Naive thymus-derived CD4-positive, alpha-beta T cell (primary cell): Measurements from ENCODE around the gene TET2. TPM values are rescaled to one million over a fixed set of nuclear protein-coding genes. Genes with fewer than 3 reads are reported as not detected.

Source experiments
- ATAC-seq: fragments of 150-1000 bp; cut with Tn5 transposase; 2 replicates; pipeline ENCODE4 v1.10.0; 2021; ENCODE audit warnings: mild to moderate bottlenecking, moderate library complexity
- CTCF ChIA-PET: fragments of 350-600 bp; sonication (Branson Sonifier 250); formaldehyde crosslinking; loops from one replicate; lab custom pipeline; 2021; ENCODE audit warnings: antibody characterized with exemption; lab: Charles Lee
- POLR2A ChIA-PET: fragments of 350-600 bp; sonication (Branson Sonifier 250); formaldehyde crosslinking; loops from one replicate; lab custom pipeline; 2021; ENCODE audit warnings: antibody characterized with exemption, inconsistent platforms; lab: Charles Lee
- DNase-seq, 9 donors: peaks; one replicate each; pipeline versions ENCODE4 v3.0.0 to v3.0.0-alpha.2; 2020 to 2022; ENCODE audit warnings: mixed read lengths in 1 of 9
- H3K27ac ChIP-seq: one replicate; pipeline ENCODE4 v1.7.0; 2013; ENCODE audit warnings: mild to moderate bottlenecking, low read depth, low read length, moderate library complexity
- H3K27me3 ChIP-seq, 2 donors: one replicate each; pipeline ENCODE4 v1.7.0; 2013; ENCODE audit warnings: low read length in 2 of 2, mild to moderate bottlenecking in 2 of 2, moderate library complexity in 2 of 2; ENCODE audit not compliant: control insufficient read depth in 2 of 2, insufficient read depth in 2 of 2
- H3K36me3 ChIP-seq, 3 experiments: 1 replicate in 2 of 3; 2 replicates in 1 of 3; pipeline ENCODE4 v1.7.0; 2013; ENCODE audit warnings: low read length in 3 of 3, mild to moderate bottlenecking in 3 of 3, moderate library complexity in 1 of 3; ENCODE audit not compliant: insufficient read depth in 3 of 3, control insufficient read depth in 2 of 3
- H3K4me1 ChIP-seq, 2 donors: one replicate each; pipeline ENCODE4 v1.7.0; 2013; ENCODE audit warnings: low read length in 2 of 2, mild to moderate bottlenecking in 2 of 2, moderate library complexity in 1 of 2; ENCODE audit not compliant: control insufficient read depth in 2 of 2, insufficient read depth in 2 of 2
- H3K4me3 ChIP-seq: 2 replicates; pipeline ENCODE4 v1.7.0; 2013; ENCODE audit warnings: mild to moderate bottlenecking, low read length
- H3K9me3 ChIP-seq, 3 experiments: 1 replicate in 2 of 3; 2 replicates in 1 of 3; pipeline ENCODE4 v1.7.0; 2013; ENCODE audit warnings: low read length in 3 of 3; ENCODE audit not compliant: control insufficient read depth in 2 of 3
- H3K27ac Mint-ChIP-seq, 9 donors: one replicate each; pipeline ENCODE4 v1.8.0; 2020 to 2022; ENCODE audit warnings: mixed read lengths in 9 of 9, mild to moderate bottlenecking in 8 of 9, moderate library complexity in 5 of 9, inconsistent platforms in 2 of 9
- H3K27me3 Mint-ChIP-seq, 5 donors: one replicate each; pipeline ENCODE4 v1.8.0; 2021 to 2022; ENCODE audit warnings: mixed read lengths in 5 of 5, mild to moderate bottlenecking in 1 of 5
- H3K36me3 Mint-ChIP-seq, 5 donors: one replicate each; pipeline ENCODE4 v1.8.0; 2020 to 2022; ENCODE audit warnings: mixed read lengths in 5 of 5, mild to moderate bottlenecking in 3 of 5, inconsistent platforms in 1 of 5
- H3K4me1 Mint-ChIP-seq, 7 donors: one replicate each; pipeline ENCODE4 v1.8.0; 2020 to 2022; ENCODE audit warnings: mixed read lengths in 7 of 7, mild to moderate bottlenecking in 3 of 7, inconsistent platforms in 1 of 7
- H3K4me3 Mint-ChIP-seq, 10 donors: one replicate each; pipeline ENCODE4 v1.8.0; 2020 to 2022; ENCODE audit warnings: mild to moderate bottlenecking in 10 of 10, mixed read lengths in 10 of 10, moderate library complexity in 6 of 10, inconsistent platforms in 2 of 10
- H3K9me3 Mint-ChIP-seq, 11 donors: one replicate each; pipeline ENCODE4 v1.8.0; 2020 to 2022; ENCODE audit warnings: mixed read lengths in 11 of 11, mild to moderate bottlenecking in 4 of 11, inconsistent platforms in 1 of 11, moderate library complexity in 1 of 11
- intact Hi-C, 2 donors: fragments of 100-400 bp; cut with micrococcal nuclease; formaldehyde crosslinking; loops; one replicate each; pipeline ENCODE4 v1.15.1; 2023
- polyA plus RNA-seq, 2 donors: library from polyadenylated mRNA; unstranded; fragments of 300-500 nt; fragmentation: Illumina TruSeq; gene quantifications; one replicate each; pipeline ENCODE4 v1.2.3, GENCODE V29; 2021
- total RNA-seq, 6 experiments: library from RNA in 5 of 6; stranded (reverse) in 5 of 6; gene quantifications; 1 replicate in 5 of 6; 2 replicates in 1 of 6; pipeline ENCODE4 v1.2.3 and lab custom pipeline; 2021 to 2026

Gene TET2
- total and polyA plus RNA-seq, 7 experiments from 2014 or later: 12.8 to 78.4 (median 19.0) TPM

DNA sequence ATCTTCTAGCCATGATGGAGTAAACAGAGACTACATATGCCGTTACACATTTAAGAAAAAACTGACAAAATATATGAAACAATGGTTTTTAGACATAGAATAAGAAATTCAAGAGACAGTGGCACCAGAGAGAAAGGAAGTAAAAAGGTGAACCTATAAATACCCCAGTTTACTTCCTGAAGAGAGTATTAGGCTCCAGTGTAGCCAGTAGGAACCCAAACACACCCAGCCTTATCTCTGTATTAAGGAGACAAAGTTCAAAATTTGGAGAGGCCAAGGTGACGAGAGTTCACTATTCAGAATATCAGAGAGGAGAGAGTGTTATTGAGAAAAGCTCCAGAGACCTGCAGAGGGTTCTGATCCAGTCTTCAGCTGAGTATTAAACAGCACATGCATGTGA is 119.0 kb downstream of the TET2 start:
- no peaks in the 10 kb centered on the region for H3K27me3 Mint-ChIP-seq
- Histone ChIP-seq H3K27ac (no peak overlapping the region), H3K27me3 (no peaks in the 10 kb centered on the region), H3K9me3 (no peaks in the 10 kb centered on the region), H3K36me3 (peaks cover 0 to 16% (median 7%) of the 10 kb centered on the region in 3 experiments), H3K4me3 (no peak overlapping the region), H3K4me1 (no peaks in the 10 kb centered on the region)
- CTCF ChIA-PET: no interaction called here
- POLR2A ChIA-PET: no interaction called here
- ATAC-seq: no peak
- no peak for DNase-seq
- intact Hi-C loops: no loop called here
- peaks cover 0 to 7% (median 2%) of the 10 kb centered on the region in 7 donors for H3K4me1 Mint-ChIP-seq
- peaks cover 0 to 6% (median 0%) of the 10 kb centered on the region in 11 donors for H3K9me3 Mint-ChIP-seq
- no peak overlapping the region for H3K27ac Mint-ChIP-seq
- peaks cover 30 to 77% (median 67%) of the 10 kb centered on the region in 5 donors for H3K36me3 Mint-ChIP-seq
- H3K4me3 Mint-ChIP-seq: no peak overlapping the region

DNA sequence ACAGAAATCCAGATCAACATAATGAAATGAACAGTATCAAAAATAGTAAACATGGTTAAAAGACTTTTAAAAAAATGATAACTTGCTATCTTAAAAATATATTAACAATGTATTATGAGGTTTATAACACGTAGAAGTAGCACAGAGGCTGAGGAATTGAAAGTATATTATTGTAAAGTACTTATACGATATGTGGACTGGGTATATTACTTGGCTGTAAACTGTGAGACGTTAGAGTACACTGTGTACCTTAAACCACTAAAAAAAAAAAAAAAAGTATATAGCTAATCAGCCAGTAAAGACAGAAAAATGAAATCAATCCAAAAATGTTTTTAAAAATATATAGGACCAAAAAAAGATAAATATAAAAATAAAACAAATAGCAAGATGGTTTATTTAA is 120.6 kb downstream of the TET2 start:
- H3K4me3 Mint-ChIP-seq: no peak overlapping the region
- intact Hi-C loops: no loop called here
- CTCF ChIA-PET: no interaction called here
- Histone ChIP-seq H3K4me1 (no peaks in the 10 kb centered on the region), H3K36me3 (peaks cover 0 to 22% (median 2%) of the 10 kb centered on the region in 3 experiments), H3K9me3 (no peaks in the 10 kb centered on the region), H3K27me3 (no peaks in the 10 kb centered on the region), H3K27ac (no peak overlapping the region), H3K4me3 (no peak overlapping the region)
- DNase-seq: no peak
- no peaks in the 10 kb centered on the region for H3K27me3 Mint-ChIP-seq
- POLR2A ChIA-PET: no interaction called here
- no peak for ATAC-seq
- H3K9me3 Mint-ChIP-seq: peaks cover 0 to 6% (median 0%) of the 10 kb centered on the region in 11 donors
- H3K27ac Mint-ChIP-seq: no peak overlapping the region
- peaks cover 33 to 81% (median 66%) of the 10 kb centered on the region in 5 donors for H3K36me3 Mint-ChIP-seq
- H3K4me1 Mint-ChIP-seq: peaks cover 0 to 22% (median 16%) of the 10 kb centered on the region in 7 donors

DNA sequence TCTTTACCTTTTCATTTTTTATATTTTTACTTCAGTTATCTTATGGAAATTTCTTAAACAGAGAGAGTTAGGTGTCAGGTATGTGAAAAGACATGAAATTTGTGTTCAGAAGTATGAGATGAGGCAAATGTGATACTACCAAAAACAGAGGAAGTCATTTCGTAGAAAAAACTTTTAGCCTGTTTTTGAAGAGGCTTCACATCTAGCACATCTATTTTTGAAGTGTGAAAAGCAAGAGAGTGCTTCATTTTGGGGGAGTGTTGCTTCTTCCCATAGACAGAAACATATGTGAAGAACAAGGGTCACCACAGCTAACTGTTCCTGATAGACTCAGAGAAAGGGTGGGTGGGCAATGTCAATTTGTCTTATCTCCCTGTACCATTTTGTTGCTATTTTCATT is 125.3 kb downstream of the TET2 start:
- Histone ChIP-seq H3K4me3 (no peak overlapping the region), H3K36me3 (peaks cover 0 to 53% (median 0%) of the 10 kb centered on the region in 3 experiments), H3K27ac (no peak overlapping the region), H3K27me3 (no peaks in the 10 kb centered on the region), H3K4me1 (no peaks in the 10 kb centered on the region), H3K9me3 (no peaks in the 10 kb centered on the region)
- no peaks in the 10 kb centered on the region for H3K27me3 Mint-ChIP-seq
- H3K36me3 Mint-ChIP-seq: peaks cover 30 to 81% (median 70%) of the 10 kb centered on the region in 5 donors
- H3K4me1 Mint-ChIP-seq: peaks cover 0 to 33% (median 23%) of the 10 kb centered on the region in 7 donors
- ATAC-seq: peak; percentile 31
- intact Hi-C loops: no loop called here
- CTCF ChIA-PET: no interaction called here
- H3K27ac Mint-ChIP-seq: peak overlapping the region in 7 of 9 donors; percentile 27 to 75 (median 49)
- DNase-seq: no peak
- H3K9me3 Mint-ChIP-seq: peaks cover 0 to 6% (median 0%) of the 10 kb centered on the region in 11 donors
- POLR2A ChIA-PET: interaction anchor here (0.5 kb wide), 1 partner anchor 12 kb away, joined by 3 read pairs; no protein-coding TSS in a partner anchor
- H3K4me3 Mint-ChIP-seq: peak overlapping the region in 2 of 10 donors; percentile 5 to 14

DNA sequence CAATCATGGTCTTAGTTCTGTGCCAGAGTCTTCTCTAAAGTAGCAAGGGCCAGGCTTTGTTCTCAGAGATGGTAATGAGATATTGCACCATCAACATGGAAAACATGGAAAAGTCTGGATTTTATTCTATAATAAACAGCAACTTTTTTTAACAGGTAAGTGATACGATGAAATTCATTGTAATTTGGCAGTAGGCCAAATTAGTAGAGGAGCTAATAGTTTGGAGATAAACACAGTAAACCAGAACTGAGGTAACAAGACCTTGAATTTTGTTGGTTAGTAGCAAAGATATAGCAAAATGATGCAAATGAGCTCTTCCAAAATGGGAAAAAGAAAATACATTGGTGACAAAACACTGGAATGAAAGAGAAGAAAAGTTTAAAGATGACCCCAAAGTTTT is 126.6 kb downstream of the TET2 start:
- POLR2A ChIA-PET: no interaction called here
- peak overlapping the region in 5 of 9 donors; percentile 6 to 65 (median 50) for H3K27ac Mint-ChIP-seq
- H3K4me1 Mint-ChIP-seq: peaks cover 0 to 33% (median 24%) of the 10 kb centered on the region in 7 donors

DNA sequence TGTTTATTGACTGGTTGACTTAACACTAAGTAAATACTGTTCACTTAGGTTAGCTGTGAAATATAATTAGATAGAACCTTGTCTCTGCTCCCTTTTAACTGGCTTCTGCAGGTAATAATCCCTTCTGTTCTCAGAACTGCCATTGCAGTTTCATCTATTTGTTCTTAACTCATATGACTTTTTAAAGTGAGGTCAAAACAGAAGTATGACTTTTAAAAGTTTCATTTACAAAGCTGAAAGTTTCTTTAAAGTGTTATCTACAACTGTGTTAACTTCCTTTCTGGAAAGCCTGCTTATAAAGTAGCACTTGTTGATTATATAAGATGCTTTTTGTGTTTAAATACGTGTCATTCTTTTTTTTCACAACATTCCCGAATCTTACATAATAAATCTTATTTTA is 127.4 kb downstream of the TET2 start:
- H3K27ac Mint-ChIP-seq: peak overlapping the region in 3 of 9 donors; percentile 6 to 50 (median 18)
- no peak for ATAC-seq
- CTCF ChIA-PET: no interaction called here

More for the DNA sequence above, 126.6 kb downstream of the TET2 start:
- Mint-ChIP-seq H3K36me3 (peaks cover 30 to 78% (median 67%) of the 10 kb centered on the region in 5 donors), H3K27me3 (no peaks in the 10 kb centered on the region), H3K9me3 (peaks cover 0 to 6% (median 0%) of the 10 kb centered on the region in 11 donors), H3K4me3 (no peak overlapping the region)
- intact Hi-C loops: no loop called here
- Histone ChIP-seq H3K4me3 (no peak overlapping the region), H3K36me3 (peaks cover 0 to 53% (median 0%) of the 10 kb centered on the region in 3 experiments), H3K27ac (no peak overlapping the region), H3K4me1 (no peaks in the 10 kb centered on the region), H3K27me3 (no peaks in the 10 kb centered on the region), H3K9me3 (no peaks in the 10 kb centered on the region)
- DNase-seq (no peak), ATAC-seq (no peak)
- CTCF ChIA-PET: no interaction called here

DNA sequence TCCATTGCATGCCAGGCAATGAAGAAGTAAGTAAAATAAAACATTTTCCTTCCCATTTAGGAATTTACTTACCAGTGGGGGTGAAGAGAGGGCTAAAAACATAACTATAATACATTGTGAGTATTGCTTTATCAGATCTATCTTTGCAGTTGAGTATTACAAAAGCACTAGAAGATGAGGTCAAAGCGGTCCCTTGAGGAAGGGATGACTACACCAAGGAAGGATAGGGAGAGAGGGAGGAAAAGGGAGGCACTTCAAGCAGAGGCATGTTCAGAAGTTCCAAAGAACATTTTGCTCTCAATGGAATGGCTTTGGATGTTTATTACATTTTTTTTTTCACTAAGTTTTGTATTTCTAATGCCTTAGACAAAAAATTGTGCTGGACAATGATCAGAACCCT is 127.8 kb downstream of the TET2 start:
- DNase-seq: no peak
- Mint-ChIP-seq H3K9me3 (peaks cover 0 to 5% (median 0%) of the 10 kb centered on the region in 11 donors), H3K27ac (peak overlapping the region in 3 of 9 donors; percentile 6 to 50 (median 37)), H3K4me1 (peaks cover 0 to 33% (median 28%) of the 10 kb centered on the region in 7 donors), H3K36me3 (peaks cover 28 to 69% (median 61%) of the 10 kb centered on the region in 5 donors), H3K4me3 (no peak overlapping the region), H3K27me3 (no peaks in the 10 kb centered on the region)
- Histone ChIP-seq H3K9me3 (no peaks in the 10 kb centered on the region), H3K4me1 (no peaks in the 10 kb centered on the region), H3K4me3 (no peak overlapping the region), H3K27ac (no peak overlapping the region), H3K27me3 (no peaks in the 10 kb centered on the region), H3K36me3 (peaks cover 0 to 46% (median 0%) of the 10 kb centered on the region in 3 experiments)
- ChIA-PET CTCF (no interaction called here), POLR2A (no interaction called here)
- intact Hi-C loops: no loop called here
- no peak for ATAC-seq

More for the DNA sequence above, 127.4 kb downstream of the TET2 start:
- Histone ChIP-seq H3K4me3 (no peak overlapping the region), H3K9me3 (no peaks in the 10 kb centered on the region), H3K27ac (no peak overlapping the region), H3K36me3 (peaks cover 0 to 50% (median 0%) of the 10 kb centered on the region in 3 experiments), H3K27me3 (no peaks in the 10 kb centered on the region), H3K4me1 (no peaks in the 10 kb centered on the region)
- Mint-ChIP-seq H3K27me3 (no peaks in the 10 kb centered on the region), H3K9me3 (peaks cover 0 to 6% (median 0%) of the 10 kb centered on the region in 11 donors), H3K4me1 (peaks cover 0 to 33% (median 27%) of the 10 kb centered on the region in 7 donors), H3K36me3 (peaks cover 30 to 73% (median 65%) of the 10 kb centered on the region in 5 donors), H3K4me3 (no peak overlapping the region)
- DNase-seq: no peak
- POLR2A ChIA-PET: no interaction called here
- intact Hi-C loops: no loop called here
